ENCODE data around the gene TMEM151A.

DNA sequence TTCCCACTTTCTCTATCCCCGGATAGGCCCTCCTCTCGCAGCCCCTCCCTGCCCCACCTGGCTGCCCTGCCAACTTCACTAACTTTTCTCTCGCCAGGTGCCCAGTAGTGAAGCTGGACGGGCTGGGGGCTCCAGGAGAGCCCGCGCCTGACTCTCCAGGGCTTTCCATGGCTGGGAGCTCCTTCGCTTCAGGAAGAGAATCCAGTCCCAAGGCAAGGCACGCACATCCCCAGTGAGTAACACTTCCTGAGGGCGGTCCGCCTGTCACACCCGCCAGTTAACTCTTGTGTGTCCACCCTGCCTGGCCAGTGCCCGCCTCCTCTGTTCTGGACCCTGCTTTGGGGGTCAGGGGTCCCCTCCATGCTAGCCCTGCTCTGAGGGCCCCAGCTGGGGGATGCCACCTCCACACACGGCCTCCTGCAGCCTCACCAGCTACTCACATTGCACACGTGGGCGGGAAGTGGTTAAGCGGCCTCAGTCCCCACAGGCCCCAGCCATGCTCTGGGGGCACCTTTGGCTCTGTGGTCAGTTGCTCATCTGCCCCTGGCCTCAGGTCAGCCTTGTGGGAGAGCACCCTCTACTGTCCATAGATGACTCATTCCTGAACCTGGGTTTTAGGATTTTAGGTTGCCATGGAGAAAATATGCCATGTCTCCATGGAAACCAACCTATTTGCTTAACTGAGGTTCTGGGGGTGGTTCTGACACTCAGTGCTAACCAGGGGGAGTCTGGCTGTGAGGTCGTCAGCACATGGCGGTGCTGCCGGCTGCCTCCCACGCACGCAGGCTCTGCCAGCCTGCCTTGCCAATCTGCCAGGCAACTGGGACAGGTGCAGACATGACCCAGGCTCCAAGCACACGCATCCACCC, 44.8 kb downstream of the TMEM151A start, which contains the start of gene RIN1:
- TF ChIP-seq, protein P1, sequence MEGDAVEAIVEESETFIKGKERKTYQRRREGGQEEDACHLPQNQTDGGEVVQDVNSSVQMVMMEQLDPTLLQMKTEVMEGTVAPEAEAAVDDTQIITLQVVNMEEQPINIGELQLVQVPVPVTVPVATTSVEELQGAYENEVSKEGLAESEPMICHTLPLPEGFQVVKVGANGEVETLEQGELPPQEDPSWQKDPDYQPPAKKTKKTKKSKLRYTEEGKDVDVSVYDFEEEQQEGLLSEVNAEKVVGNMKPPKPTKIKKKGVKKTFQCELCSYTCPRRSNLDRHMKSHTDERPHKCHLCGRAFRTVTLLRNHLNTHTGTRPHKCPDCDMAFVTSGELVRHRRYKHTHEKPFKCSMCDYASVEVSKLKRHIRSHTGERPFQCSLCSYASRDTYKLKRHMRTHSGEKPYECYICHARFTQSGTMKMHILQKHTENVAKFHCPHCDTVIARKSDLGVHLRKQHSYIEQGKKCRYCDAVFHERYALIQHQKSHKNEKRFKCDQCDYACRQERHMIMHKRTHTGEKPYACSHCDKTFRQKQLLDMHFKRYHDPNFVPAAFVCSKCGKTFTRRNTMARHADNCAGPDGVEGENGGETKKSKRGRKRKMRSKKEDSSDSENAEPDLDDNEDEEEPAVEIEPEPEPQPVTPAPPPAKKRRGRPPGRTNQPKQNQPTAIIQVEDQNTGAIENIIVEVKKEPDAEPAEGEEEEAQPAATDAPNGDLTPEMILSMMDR (IDR thresholded peaks at IDR 0.05): peak; percentile 12 to 67 (median 33)
- no peak for TF ChIP-seq POLR2A (IDR thresholded peaks at IDR 0.05)
